SU-DHL-6 (cell line): ENCODE results near the gene DEAF1.

Experiments
- CTCF ChIP-seq: fragments of 200-600 bp; sonication (generic); IDR thresholded peaks from one replicate; pipeline ENCODE4 v1.5.1; 2017; ENCODE audit warnings: antibody characterized with exemption, mild to moderate bottlenecking, low read length, moderate library complexity; ENCODE audit not compliant: insufficient read depth, poor library complexity, severe bottlenecking
- EZH2phosphoT487 ChIP-seq: fragments of 200-600 bp; sonication (generic), shearing (Covaris generic); conservative IDR thresholded peaks from 2 replicates; pipeline ENCODE4 v1.6.1; 2018; ENCODE audit warnings: mild to moderate bottlenecking, antibody characterized with exemption, low read length, moderate library complexity, mixed read lengths

DNA sequence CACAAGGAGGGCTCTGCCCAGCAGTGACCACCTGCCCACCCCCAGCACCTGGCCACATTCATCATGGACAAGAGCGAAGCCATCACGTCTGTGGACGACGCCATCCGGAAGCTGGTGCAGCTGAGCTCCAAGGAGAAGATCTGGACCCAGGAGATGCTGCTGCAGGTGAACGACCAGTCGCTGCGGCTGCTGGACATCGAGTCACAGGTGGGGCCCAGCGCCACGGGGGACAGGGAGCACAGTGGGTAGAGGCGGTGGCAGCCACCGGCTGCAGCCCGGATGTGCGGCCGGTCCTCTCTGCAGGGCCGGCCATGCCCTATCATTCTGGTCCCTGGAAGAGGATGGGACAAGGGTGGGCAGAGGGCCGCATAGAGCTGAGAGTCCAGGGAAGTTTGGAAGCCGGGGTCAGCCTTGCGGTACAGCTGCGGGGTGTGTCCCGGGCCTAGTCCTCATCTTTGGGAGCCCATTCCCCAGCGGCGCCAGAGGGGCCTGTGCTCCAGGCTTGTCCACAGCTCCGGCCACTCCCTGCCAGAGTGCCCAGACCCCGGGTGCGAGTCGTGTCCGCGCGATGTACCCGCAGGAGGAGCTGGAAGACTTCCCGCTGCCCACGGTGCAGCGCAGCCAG lies 25.1 kb upstream of the DEAF1 start:
- no peak for TF ChIP-seq CTCF
- no peak for TF ChIP-seq EZH2phosphoT487
